ENCODE results near the gene ECE1. TPM values are rescaled to one million over a fixed set of nuclear protein-coding genes. Genes with fewer than 3 reads are reported as not detected.
"Not testable (repeated sequence)": the region's sequence is repeated elsewhere in the genome, so short reads cannot be mapped to it uniquely, and the experiment has no call there.

Gene ECE1
- total RNA-seq, 1 donor from 2014 or later: 217 TPM

- Mint-ChIP-seq H3K9me3 (ENCODE audit: low read depth) (no peaks in the 10 kb centered on the region), H3K36me3 (ENCODE audit: insufficient read depth) (no peaks in the 10 kb centered on the region), H3K4me3 (ENCODE audit: low read depth) (no peak overlapping the region), H3K27ac (no peak overlapping the region), H3K4me1 (ENCODE audit: low read depth) (peaks cover 3% of the 10 kb centered on the region), H3K27me3 (peaks cover 20% of the 10 kb centered on the region)
- TF ChIP-seq, protein P1, sequence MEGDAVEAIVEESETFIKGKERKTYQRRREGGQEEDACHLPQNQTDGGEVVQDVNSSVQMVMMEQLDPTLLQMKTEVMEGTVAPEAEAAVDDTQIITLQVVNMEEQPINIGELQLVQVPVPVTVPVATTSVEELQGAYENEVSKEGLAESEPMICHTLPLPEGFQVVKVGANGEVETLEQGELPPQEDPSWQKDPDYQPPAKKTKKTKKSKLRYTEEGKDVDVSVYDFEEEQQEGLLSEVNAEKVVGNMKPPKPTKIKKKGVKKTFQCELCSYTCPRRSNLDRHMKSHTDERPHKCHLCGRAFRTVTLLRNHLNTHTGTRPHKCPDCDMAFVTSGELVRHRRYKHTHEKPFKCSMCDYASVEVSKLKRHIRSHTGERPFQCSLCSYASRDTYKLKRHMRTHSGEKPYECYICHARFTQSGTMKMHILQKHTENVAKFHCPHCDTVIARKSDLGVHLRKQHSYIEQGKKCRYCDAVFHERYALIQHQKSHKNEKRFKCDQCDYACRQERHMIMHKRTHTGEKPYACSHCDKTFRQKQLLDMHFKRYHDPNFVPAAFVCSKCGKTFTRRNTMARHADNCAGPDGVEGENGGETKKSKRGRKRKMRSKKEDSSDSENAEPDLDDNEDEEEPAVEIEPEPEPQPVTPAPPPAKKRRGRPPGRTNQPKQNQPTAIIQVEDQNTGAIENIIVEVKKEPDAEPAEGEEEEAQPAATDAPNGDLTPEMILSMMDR (IDR thresholded peaks at IDR 0.05; ENCODE audit: unreplicated experiment): no peak
- DNase-seq (ENCODE audit: low spot score, unreplicated experiment): no peak
These were observed 100.8 kb downstream of the ECE1 start for GRCh38 chr1:21189421-21189820.

DNA sequence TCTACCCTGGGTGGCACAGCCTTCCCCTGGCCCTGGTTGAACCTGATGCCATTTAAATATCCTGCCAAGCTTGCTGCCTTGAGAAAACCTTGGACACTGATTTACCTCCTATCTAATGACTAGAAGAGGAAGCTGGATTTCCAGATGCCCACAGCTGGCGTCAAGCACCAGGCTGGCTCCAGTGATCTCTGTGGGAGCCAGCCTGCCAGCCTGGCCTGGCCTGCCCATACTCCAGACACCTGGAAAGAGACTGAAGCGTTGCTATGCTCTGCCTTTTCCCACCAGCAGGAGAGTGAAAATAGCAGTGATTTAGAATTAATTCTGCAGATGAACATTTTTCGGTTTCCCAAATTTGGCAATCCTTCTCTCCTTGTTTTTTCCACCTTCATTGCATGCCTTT is 102.0 kb downstream of the ECE1 start:
- Mint-ChIP-seq H3K36me3 (ENCODE audit: insufficient read depth) (no peaks in the 10 kb centered on the region), H3K27ac (no peak overlapping the region), H3K4me3 (ENCODE audit: low read depth) (no peak overlapping the region), H3K9me3 (ENCODE audit: low read depth) (no peaks in the 10 kb centered on the region), H3K4me1 (ENCODE audit: low read depth) (peaks cover 3% of the 10 kb centered on the region), H3K27me3 (peaks cover 19% of the 10 kb centered on the region)
- DNase-seq (ENCODE audit: low spot score, unreplicated experiment): no peak
- TF ChIP-seq, protein P1 (IDR thresholded peaks at IDR 0.05; ENCODE audit: unreplicated experiment): no peak

DNA sequence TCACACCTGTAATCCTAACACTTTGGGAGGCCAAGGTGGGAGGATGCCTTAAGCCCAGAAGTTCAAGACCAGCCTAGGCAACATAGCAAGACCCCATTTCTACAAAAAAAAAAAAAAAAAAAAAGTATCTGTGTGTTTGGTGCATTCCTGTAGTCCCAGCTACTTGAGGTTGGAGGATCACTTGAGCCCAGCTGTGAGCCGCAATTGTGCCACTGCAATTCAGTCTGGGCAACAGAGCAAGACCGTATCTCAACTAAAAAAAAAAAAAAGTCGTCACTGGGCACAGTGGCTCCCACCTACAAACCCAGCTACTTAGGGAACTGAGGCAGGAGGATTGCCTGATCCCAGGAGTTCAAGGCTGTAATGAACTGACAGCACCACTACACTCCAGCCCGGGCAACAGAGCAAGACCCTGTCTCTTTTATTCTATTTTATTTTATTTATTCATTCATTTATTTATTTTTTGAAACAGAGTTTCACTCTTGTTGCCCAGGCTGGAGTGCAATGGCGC is 105.0 kb downstream of the ECE1 start:
- Mint-ChIP-seq H3K36me3 (ENCODE audit: insufficient read depth) (no peaks in the 10 kb centered on the region), H3K27ac (no peak overlapping the region), H3K4me1 (ENCODE audit: low read depth) (peaks cover 3% of the 10 kb centered on the region), H3K27me3 (peaks cover 4% of the 10 kb centered on the region), H3K4me3 (ENCODE audit: low read depth) (no peak overlapping the region), H3K9me3 (ENCODE audit: low read depth) (no peaks in the 10 kb centered on the region)
- TF ChIP-seq, protein P1 (IDR thresholded peaks at IDR 0.05; ENCODE audit: unreplicated experiment): no peak
- DNase-seq (ENCODE audit: low spot score, unreplicated experiment): no peak

GRCh38 chr1:21184276-21184675 is 106.0 kb downstream of the ECE1 start:
- no peak overlapping the region for H3K4me3 Mint-ChIP-seq (ENCODE audit: low read depth)
- H3K27ac Mint-ChIP-seq: no peak overlapping the region
- peaks cover 1% of the 10 kb centered on the region for H3K4me1 Mint-ChIP-seq (ENCODE audit: low read depth)
- H3K9me3 Mint-ChIP-seq (ENCODE audit: low read depth): no peaks in the 10 kb centered on the region
- no peaks in the 10 kb centered on the region for H3K36me3 Mint-ChIP-seq (ENCODE audit: insufficient read depth)
- TF ChIP-seq, protein P1 (IDR thresholded peaks at IDR 0.05; ENCODE audit: unreplicated experiment): no peak
- no peak for DNase-seq (ENCODE audit: low spot score, unreplicated experiment)
- H3K27me3 Mint-ChIP-seq: no peaks in the 10 kb centered on the region

- no peaks in the 10 kb centered on the region for H3K9me3 Mint-ChIP-seq (ENCODE audit: low read depth)
- H3K4me1 Mint-ChIP-seq (ENCODE audit: low read depth): no peaks in the 10 kb centered on the region
- no peak overlapping the region for H3K27ac Mint-ChIP-seq
- H3K27me3 Mint-ChIP-seq: no peaks in the 10 kb centered on the region
- TF ChIP-seq, protein P1 (IDR thresholded peaks at IDR 0.05; ENCODE audit: unreplicated experiment): no peak
- DNase-seq (ENCODE audit: low spot score, unreplicated experiment): no peak
- H3K36me3 Mint-ChIP-seq (ENCODE audit: insufficient read depth): no peaks in the 10 kb centered on the region
- H3K4me3 Mint-ChIP-seq (ENCODE audit: low read depth): no peak overlapping the region
These were observed 108.0 kb downstream of the ECE1 start for GRCh38 chr1:21182181-21182731.

- H3K36me3 Mint-ChIP-seq (ENCODE audit: insufficient read depth); H3K27me3 Mint-ChIP-seq; H3K9me3 Mint-ChIP-seq (ENCODE audit: low read depth); DNase-seq (ENCODE audit: low spot score, unreplicated experiment); H3K4me3 Mint-ChIP-seq (ENCODE audit: low read depth): not testable (repeated sequence)
- Mint-ChIP-seq H3K4me1 (ENCODE audit: low read depth) (peaks cover 19% of the 10 kb centered on the region), H3K27ac (peak overlapping the region; percentile 35)
These were observed 112.0 kb downstream of the ECE1 start for GRCh38 chr1:21178271-21178670.

All from progenitor cell of endocrine pancreas (in vitro differentiated cells).